HCT116 (cell line): Measurements from ENCODE around the gene TMEM116. TPM values are rescaled to one million over a fixed set of nuclear protein-coding genes. Genes with fewer than 3 reads are reported as not detected.

Experiments
- microRNA-seq: library from miRNA; unstranded; fragments of <30 nt; microRNA quantifications from one replicate; pipeline ENCODE4, GENCODE V29; 2016; ENCODE audit warnings: borderline number of aligned reads
- total RNA-seq: library from RNA; stranded (reverse); gene quantifications from one replicate; pipeline ENCODE4 v1.2.1, GENCODE V29; 2021; ENCODE audit not compliant: unreplicated experiment

TMEM116 gene
- total RNA-seq, 1 experiment from 2014 or later: 6.8 TPM

Small RNA genes within 50 kb of the gene (microRNA-seq; reads per million reads assigned to microRNA genes)
- 2.4 reads per million for gene MIR3657

Other genes starting within 250 kb of the TMEM116 start
- 32.9 TPM for gene ALDH2, start 246.2 kb downstream of the TMEM116 start, total RNA-seq
- gene MAPKAPK5, start 170.9 kb downstream of the TMEM116 start, total RNA-seq: 57.9 TPM
- gene ERP29, start 261 bp upstream of the TMEM116 start, total RNA-seq: 130 TPM
- gene NAA25, start 95.6 kb upstream of the TMEM116 start, total RNA-seq: 56.6 TPM
- gene TRAFD1, start 112.4 kb upstream of the TMEM116 start, total RNA-seq: 25.5 TPM